Measurements from ENCODE around the gene FLYWCH1.

The FLYWCH1 gene

GRCh38 chr16:2879854-2880508 lies 31.8 kb upstream of the FLYWCH1 start:
- TF ChIP-seq POLR2AphosphoS5 (IDR thresholded peaks at IDR 0.05; ENCODE audit: low read depth, low read length) (no peak), FOXP2 (optimal IDR thresholded peaks at IDR 0.05; ENCODE audit: borderline replicate concordance, extremely low read depth, extremely low read length, insufficient read depth) (no peak), REST (IDR thresholded peaks at IDR 0.05; ENCODE audit: insufficient read depth in 1 of 2, low read depth in 2 of 2, low read length in 2 of 2) (no peak), TAF1 (IDR thresholded peaks at IDR 0.05; ENCODE audit: borderline replicate concordance, insufficient read depth, low read length) (no peak), SIN3A (IDR thresholded peaks at IDR 0.05; ENCODE audit: borderline replicate concordance, insufficient read depth, low read length) (no peak)

- TF ChIP-seq SIN3A (IDR thresholded peaks at IDR 0.05; ENCODE audit: borderline replicate concordance, insufficient read depth, low read length) (no peak), REST (IDR thresholded peaks at IDR 0.05; ENCODE audit: insufficient read depth in 1 of 2, low read depth in 2 of 2, low read length in 2 of 2) (no peak), FOXP2 (optimal IDR thresholded peaks at IDR 0.05; ENCODE audit: borderline replicate concordance, extremely low read depth, extremely low read length, insufficient read depth) (no peak), TAF1 (IDR thresholded peaks at IDR 0.05; ENCODE audit: borderline replicate concordance, insufficient read depth, low read length) (no peak), POLR2AphosphoS5 (IDR thresholded peaks at IDR 0.05; ENCODE audit: low read depth, low read length) (no peak)
These were observed 29.7 kb upstream of the FLYWCH1 start for GRCh38 chr16:2881783-2882649.

- TF ChIP-seq FOXP2 (optimal IDR thresholded peaks at IDR 0.05; ENCODE audit: borderline replicate concordance, extremely low read depth, extremely low read length, insufficient read depth): peak; percentile 34
- no peak for TF ChIP-seq SIN3A (IDR thresholded peaks at IDR 0.05; ENCODE audit: borderline replicate concordance, insufficient read depth, low read length)
- TF ChIP-seq TAF1 (IDR thresholded peaks at IDR 0.05; ENCODE audit: borderline replicate concordance, insufficient read depth, low read length): peak; percentile 68; the same call in 1 of the 2 replicates
- no peak for TF ChIP-seq REST (IDR thresholded peaks at IDR 0.05; ENCODE audit: insufficient read depth in 1 of 2, low read depth in 2 of 2, low read length in 2 of 2)
- TF ChIP-seq POLR2AphosphoS5 (IDR thresholded peaks at IDR 0.05; ENCODE audit: low read depth, low read length): peak; percentile 81
These were observed 28.9 kb upstream of the FLYWCH1 start, which contains the start of gene FLYWCH2 for GRCh38 chr16:2882650-2883457. TSS of gene FLYWCH2 (plus strand) at chr16:2883215. CDS start at chr16:2896450, 13,235 bp downstream.

GRCh38 chr16:2883458-2883908 lies 28.2 kb upstream of the FLYWCH1 start:
- TF ChIP-seq FOXP2 (optimal IDR thresholded peaks at IDR 0.05; ENCODE audit: borderline replicate concordance, extremely low read depth, extremely low read length, insufficient read depth) (no peak), TAF1 (IDR thresholded peaks at IDR 0.05; ENCODE audit: borderline replicate concordance, insufficient read depth, low read length) (no peak), REST (IDR thresholded peaks at IDR 0.05; ENCODE audit: insufficient read depth in 1 of 2, low read depth in 2 of 2, low read length in 2 of 2) (no peak), POLR2AphosphoS5 (IDR thresholded peaks at IDR 0.05; ENCODE audit: low read depth, low read length) (no peak; the same call in 1 of the 2 replicates), SIN3A (IDR thresholded peaks at IDR 0.05; ENCODE audit: borderline replicate concordance, insufficient read depth, low read length) (no peak)

All from PFSK-1 (cell line).